ENCODE measurements around the gene MARF1.
"Not testable (repeated sequence)": the region's sequence is repeated elsewhere in the genome, so short reads cannot be mapped to it uniquely, and the experiment has no call there.

MARF1 gene

DNA sequence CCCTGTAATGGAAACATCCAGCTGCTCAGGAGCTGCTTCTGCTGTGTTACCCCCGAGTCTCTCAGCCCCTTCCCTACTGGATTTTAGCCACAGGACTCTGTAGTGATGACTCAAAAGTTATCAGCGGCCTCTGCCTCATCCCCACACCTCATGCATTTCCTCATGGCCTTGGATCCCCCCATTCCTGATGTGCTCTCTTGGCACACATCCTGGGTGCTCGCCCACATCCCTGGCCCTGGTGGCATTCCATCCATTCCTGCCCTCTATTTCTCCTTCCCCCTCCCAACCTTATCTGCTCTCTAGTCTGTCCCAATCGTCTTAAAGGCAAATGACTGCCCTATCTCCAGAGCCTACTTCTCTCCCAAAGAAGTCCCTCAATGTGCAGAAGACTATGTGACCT is 24.6 kb downstream of the MARF1 start:
- no peak for FAIRE-seq

DNA sequence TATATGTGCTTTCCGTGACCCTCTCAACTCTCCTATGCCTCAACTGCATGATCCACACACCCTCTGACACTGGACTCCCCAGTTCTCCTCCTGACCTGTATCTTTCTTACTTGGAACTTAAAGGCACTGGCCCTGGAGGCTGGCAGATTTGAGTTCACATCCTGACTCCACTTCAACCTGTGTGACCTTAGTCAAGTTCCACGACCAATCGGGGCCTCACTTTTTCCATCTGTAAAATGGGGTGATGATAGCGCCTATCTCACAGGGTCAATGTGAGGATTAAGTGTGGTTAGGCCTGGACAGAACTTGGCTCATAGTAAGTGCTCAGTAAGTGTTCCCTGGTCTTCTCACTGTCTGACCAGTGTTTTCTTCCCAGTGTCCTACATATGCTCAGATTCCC is 25.1 kb downstream of the MARF1 start:
- FAIRE-seq, result no peak

DNA sequence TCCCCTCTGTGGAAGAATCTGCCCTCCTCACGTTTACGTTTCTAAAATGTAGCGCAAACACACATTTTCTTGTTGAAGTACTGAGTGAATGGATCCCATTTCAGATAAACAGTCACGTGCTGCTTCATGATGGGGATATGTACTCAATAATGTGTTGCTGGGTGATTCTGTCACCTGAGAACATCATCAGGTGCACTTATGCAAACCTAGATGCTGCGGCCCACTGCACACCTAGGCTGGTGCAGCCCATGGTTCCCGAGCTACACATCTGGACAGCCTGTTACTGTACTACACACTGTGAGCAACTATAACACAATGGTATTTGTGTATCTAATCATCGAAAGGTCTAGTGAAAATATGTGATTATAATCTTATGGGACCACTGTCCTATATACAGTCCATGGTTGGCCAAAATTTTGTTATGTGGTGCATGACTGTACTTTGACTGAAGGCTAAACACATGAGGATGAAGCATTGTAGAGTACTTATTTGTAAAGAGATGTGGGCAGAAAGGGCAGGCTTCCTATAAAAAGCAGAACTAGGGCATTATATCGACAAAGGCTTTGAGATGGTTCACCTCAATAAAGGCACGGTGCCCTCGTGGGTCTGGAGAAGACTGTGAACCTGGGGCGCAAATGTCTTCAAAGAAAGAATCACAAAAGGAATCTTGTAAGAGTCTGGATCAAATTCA is 26.3 kb downstream of the MARF1 start:
- FAIRE-seq, result no peak

DNA sequence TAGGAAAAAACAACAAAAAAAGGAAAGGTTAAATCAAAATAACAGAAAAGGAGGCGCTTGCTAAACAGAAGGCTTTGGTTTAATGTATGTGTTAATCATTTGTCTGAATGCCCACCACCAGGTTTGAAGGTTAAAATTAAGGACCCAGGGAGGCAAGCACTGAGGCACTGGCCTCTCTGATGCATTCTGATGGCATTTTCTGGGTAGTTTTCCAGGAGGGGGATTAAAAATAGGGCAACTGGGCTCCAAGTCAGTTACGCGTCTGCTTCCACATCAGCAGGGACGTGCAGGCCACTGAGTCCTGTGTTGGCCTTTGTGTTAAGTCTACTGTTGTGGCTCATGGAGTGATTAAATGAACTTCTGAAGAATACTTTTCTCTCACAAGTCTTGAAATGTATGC is 26.9 kb downstream of the MARF1 start:
- no peak for FAIRE-seq

DNA sequence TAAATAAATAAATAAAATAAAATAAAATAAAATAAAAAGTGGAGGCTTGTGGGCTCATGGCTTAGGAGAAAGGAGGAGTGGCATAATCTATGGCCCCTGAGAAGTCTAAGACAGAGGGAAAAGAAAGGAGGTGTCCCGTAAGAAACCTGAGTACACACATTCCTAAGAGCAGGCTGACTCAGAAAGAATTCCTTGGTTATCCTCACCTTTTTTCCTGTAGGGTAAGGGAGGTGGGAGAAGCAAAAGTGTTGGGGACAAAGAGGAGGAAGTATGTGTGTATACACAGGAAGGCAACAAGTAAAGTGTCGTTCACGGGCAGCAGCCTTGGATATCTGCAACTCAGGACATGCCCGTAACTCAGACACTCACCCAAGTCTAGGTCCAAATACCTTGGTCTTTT is 29.3 kb downstream of the MARF1 start:
- FAIRE-seq, result no peak

DNA sequence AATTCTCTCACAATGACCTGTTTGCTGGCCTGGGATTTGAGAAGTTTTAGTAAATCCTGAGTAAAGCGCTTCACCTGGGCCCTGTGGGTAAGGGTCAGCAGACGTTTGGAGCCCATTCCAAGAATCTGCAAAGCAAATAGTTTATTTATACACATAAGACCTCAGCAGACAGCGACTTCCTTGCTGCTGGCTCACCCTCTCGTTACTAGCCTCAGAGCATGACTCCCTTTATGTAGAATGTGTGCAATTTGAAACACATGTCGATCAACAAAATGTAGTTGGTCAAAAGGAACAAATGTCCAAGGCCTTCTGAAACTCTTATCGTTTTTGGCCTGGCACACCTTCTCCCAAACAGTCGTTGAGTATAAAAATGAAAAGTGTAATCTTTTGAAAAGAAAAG is 31.3 kb downstream of the MARF1 start:
- FAIRE-seq, result no peak

DNA sequence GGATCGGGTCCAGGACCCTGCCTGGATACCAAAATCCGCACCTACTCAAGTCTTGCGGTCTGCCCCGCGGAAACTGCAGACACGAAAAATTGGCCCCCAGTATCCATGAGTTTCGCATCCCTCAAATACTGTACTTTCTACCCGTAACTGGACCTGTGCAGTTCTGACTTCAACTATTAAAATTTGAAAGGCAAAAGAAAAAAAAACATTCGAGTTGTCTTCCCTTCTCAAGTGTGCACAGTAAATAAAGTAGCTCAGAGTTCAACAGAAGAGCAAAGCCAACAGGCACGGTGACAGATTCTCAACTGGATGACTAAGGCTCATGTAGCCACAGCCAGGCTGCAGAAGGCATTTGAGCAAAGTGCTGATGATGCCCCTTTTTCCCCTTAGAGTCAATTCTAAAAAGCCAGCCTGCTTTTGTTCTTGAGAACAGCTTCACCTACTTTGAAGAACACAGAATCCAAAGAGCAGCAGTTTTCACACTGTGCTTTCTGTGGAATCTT is 32.5 kb downstream of the MARF1 start:
- no peak for FAIRE-seq

DNA sequence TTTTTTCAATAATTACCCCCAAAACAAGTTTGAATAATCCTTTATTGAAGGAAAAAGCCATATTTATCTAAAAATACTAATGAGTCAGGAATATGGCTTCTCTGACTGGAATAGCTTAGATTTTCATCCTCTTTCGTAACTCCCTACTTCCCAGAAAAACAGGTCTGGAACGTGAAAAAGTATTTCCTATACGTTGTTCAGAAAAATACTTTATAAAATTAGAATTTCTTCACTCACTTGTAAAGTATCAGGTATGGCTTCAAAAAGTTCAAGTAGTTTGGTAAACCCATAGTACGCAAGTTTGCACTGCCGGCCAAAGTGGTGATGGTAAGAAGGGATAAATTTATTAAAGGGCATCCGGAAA is 33.7 kb downstream of the MARF1 start:
- FAIRE-seq, result no peak

DNA sequence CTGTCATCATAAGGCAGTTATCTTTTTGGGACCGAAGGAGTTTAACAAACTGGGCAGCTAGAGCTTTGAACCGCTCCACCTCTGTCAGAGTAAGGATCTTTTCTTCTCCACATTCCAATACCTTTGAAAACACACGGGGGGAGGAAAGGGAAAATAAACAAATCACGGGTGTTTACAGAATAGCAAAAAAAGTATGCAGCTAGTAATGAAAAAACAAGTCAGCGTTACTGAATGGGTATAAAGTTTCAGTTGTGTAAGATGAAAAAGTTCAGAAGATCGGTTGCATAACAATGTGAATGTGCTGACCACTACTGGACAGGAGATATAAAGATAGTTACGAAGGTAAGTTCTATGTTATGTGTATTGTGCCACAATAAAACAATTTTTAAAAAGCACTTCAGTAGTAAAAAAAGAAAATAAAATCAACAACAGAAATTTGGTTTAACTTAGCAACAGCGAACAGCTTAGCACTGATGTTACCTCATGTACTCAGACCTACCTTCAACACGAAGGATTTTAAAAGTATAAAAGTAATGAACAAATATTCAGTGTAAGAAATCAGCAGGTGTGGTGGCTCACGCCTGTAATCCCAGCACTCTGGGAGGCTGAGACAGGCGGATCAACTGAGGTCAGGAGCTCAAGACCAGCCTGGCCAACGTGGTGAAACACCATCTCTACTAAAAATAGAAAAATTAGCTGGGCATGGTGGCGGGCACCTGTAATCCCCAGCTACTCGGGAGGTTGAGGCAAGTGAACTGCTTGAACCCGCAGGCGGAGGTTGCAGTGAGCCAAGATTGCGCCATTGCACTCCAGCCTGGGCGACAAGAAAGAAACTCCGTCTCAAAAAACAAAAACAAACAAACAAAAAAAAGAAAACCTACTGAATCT is 34.3 kb downstream of the MARF1 start:
- no peak for FAIRE-seq

DNA sequence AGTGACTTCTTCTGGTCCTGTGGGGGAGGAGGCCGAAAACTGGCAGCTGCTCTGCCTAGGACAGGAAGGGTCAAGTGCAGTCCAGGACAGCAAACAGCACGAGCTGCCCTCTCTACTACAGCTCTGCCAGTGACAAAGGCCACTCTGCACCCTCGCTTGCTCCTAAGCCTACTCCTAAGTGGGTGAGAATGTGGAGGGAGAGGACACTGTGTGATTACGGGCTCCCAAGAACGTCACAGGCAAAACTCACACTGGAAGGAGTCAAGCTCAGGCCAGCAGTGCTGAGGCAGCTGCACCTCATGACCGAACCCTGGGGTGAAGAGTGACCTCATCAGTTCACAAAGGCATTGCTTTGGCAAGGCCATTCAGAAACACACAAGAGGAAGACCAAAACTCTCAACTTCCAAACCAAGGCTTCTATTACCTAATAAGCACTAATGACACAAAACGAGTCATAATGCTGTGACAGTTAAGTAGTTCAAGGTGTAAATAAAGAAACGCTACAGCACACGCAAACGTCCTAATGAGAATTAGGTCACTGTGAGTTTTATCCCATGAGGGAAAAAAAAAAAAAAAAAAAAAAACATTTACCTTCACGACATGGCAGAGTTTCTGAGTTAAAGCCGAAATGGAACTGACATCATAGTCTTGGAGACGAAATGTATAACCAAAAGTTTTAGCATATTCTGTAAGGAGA is 35.1 kb downstream of the MARF1 start:
- FAIRE-seq, result no peak

DNA sequence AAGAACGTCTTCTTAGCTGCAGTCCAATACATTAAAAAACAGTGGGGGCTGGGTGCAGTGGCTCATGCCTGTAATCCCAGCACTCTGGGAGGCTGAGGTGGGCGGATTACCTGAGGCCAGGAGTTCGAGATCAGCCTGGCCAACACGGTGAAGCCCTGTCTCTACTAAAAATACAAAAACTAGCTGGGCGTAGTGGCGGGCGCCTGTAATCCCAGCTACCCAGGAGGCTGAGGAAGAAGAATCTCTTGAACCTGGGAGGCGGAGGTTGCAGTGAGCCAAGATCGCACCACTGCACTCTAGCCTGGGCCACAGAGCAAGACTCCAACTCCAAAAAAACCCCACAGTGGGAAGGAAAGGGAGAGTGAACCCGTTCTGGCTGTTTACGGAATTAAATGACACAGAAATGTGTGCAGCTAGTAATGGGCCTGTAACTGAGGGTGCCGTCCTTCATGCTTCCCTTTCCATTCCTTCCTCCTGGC is 35.7 kb downstream of the MARF1 start:
- FAIRE-seq, result not testable (repeated sequence)

DNA sequence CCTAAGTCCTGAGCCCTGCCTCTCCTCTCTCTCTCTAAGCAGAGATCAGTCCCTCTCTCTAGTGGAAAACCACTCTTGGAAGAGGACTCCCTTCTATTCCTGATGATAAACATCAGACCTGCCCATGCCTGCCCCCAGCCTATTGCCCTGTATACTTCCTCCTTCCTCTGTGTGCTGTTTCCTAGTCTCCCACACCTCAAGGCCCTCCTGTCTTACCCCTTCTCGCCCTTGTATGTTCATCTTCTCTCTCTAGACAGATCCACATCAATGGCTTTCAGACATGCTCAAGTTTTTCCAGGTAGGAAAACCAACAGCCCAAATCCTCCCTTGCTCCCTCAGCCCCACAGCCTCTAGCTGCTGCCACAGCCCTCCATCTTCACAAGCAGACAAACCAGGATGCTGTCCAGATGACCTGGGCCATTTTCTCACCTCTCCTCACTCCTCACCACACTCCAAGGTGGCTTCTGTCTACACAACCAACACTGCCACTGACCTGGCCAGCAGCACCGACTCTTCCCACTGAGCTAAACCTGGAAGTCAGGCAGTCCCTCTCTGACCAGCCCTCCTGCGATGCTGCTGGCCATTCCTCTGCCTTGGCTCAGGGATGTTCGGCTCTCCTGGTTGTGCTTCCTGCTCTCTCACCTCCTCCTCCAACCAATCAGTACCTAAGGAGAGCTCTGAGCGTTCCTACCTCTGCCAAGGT is 36.3 kb downstream of the MARF1 start:
- FAIRE-seq, result no peak

DNA sequence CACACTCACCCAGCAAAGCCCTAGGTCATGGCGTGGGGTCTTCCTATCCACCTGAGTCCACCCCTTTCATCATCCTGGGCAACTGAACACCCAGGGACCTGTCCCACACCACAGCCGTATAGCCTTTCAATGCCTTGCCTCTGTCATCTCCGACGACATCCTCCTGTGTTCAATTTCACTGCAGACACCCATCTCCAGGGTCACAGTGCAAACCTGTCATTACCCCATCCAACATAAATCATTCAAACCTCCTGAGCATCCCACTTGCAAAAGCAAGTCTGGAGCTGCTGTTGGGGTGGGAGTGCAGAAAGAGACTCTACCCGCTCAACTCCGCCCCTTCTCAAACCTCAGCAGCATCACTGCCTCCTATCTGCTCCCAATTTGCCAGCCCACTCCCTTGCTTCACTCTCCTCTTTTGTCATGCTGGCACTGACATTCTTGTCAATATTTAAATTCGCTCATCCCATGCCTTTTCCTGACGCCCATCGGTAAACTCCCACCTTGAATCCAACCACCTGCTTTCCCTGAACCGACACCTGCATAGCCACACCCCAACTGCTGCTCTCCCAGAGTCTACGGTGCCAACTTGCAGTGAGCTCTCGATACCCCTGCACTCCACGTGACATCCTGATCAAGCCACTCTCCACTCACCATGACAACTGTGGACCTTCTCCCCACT is 37.0 kb downstream of the MARF1 start:
- no peak for FAIRE-seq

DNA sequence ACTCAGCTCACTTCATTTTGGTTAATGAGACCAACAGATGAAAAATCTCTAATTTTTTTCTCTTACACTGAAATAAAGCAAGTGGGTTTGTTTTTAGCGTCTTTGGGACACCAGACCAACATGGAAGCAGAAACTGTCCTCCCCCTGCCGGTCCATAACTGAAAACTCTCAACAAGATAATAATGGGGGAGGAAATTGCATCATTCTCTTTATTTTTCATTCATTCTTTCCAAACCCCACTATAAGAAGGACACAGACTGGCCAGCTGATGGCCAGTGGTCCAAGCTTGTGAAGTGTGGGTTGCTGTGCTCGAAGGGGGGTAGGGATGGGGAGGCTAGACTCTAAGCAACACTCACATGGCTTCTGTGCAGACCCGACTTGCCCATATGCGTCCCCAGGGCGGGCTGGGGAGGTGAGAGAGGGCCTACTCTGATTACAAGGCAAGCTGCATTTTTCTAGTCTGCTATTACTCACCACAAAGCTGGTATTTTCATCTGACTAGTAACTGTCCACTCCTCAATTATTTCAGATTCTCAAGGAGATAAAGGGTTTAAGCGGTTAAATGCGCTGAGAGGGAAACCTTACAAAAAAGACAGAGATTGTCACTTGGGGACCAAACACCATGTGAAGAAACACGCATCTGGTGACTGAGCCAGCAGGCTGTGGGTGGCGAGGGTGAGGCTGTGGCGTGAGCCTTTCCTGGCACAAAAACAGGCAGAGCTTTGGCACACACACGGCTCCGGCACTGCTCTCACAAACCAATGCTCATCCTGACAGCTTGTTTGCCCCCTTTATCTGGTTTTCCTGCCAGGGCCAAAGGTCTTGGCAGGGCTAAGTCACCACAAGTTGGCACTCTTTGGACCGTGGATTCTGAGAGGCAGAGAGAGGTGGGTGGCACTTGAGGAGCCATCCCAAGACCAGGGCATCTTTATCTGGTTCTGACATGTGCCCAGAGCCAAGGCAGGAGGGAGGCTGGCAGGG is 38.2 kb downstream of the MARF1 start:
- no peak for FAIRE-seq

DNA sequence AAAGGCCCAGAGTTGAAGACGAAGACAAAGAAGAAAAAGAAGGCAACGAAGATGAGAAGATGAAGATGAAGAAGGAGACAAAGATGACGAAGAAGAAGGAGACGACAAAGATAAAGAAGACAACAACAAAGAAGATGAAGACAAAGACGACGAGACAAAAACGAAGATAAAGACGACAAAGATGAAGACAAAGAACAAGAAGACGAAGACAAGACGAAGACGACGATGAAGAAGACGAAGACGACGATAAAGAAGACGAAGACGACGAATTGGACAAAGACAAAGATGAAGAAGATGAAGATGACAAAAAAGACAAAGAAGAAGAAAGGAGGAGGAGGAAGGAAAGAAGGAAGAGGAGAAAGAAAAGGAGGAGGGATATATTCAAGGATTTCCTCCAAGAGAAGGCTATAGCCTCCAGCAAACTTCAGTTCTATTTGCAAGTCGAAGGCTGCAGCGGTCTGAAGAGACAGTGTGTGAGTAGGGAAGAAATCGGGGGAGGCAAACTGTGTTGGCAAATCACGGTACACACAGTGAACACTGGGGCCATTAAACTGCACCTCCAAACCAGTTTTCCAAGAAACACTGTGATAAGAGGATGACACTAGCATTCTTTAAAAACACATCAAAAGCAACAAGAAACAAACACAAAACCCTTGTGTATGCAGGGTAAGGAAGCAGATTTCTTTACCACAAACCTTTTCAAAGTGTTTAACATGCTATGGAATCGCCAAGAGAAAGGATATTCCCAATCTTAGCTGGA is 40.5 kb downstream of the MARF1 start:
- FAIRE-seq, result no peak

DNA sequence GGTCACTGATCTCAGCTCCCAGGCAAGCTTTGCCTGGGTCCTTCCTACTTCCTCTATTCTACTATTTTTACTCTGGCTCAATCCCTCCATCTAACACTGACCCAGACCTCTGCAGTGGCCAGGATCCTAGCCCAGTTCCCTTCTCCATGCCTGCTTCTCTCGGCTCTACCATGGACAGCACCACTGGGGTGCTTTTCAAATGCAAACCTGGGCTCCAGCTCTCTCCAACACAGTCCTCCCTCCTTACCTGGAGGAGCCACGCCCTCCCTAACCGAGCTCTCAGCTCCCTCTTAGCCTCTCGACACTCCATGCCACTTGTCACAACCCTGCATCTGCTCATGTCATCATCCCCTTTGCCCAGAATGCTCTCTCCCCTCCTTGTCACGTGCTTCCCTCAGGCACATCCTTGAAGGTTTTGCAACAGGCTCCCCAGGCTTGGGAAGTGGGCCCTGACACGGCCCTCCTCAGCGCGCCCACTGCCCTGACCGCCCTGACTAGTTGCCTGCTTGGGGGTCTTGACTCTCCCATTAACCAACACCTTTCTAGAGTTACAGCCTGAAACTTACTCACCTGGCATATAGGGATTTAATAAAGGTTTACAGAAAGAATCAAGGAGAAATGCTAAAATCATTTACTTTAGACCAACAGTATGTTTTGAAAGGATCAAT is 41.6 kb downstream of the MARF1 start:
- no peak for FAIRE-seq

DNA sequence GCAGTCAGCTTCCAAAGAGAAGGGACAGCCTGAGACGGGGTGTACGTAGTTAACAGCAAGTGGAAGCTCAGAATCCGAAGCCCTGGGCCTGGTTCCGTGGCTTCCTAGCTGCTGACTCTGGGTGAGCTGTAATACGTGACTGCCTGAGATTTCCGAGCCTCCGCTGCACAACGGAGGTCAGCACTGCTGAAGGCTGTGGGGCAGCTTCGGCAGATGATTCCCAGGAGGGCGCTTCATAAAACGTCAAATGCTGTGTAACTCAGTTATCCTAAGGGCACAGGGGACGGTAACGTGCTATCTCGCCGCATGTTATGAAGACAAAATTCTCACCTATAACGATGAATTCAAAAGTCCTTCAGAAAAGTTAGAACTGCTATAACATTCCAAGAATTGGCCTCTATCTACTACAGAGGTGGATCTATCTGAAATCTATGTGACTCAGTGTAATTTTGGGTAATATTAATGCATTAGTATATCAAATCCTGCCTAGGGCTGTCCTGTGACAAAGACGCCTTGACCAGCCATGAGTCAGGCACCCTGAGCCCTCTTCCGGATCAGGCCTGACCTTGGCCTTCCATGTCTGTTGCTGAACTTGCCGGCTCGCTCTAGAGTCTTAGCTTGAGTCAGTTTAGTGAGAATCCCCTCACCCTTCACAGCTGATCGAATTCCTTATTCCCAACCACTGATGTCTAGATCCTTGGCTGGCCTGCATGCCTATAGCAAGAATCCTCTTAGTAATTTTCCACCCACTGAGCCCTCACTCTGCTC is 43.5 kb downstream of the MARF1 start:
- FAIRE-seq, result no peak

DNA sequence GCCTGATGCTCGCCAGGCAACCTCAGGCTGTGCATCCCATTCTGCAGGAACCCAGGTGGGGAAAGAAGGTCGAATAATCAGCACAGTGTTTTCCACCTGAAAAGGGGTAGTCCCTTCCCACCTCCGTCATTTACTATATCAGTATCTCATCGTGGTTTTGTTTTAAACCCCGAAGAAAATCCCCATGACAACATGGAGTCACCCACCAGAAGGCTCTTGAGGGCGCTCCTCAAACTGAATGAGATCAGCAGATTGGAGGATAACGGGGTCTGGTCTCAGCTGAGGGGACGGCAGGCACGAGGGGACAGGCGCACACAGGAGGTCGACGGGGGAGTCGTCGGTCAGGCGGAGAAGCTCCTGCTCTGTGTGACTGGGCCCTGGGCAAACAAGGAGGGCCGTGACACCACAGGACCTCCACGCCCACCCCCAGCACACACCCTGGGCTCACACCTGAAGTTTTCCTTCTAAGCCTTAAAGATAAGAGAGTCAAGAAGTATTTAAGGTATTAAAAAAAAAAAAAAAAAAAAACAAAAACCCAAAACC is 44.2 kb downstream of the MARF1 start:
- FAIRE-seq, result no peak

Data from A204.1 (cell line).